Measurements from ENCODE around the gene MISP. TPM values are rescaled to one million over a fixed set of nuclear protein-coding genes. Genes with fewer than 3 reads are reported as not detected.
"Not testable (repeated sequence)": the region's sequence is repeated elsewhere in the genome, so short reads cannot be mapped to it uniquely, and the experiment has no call there.

The MISP gene
- total RNA-seq = 1 to 10 TPM in 2 of 4 donors, under 1 TPM in 1, not detected in 1; 0.11 to 1.3 (median 1.0) TPM

- no peak for DNase-seq
- intact Hi-C loops (cut with DNase I) = no loop called here
- WGBS, 2 donors = no CpG with 5 or more reads among the region's 31 CpGs
- H3K9me3 ChIP-seq = peaks cover 0 to 11% (median 9%) of the 10 kb centered on the region in 3 donors
- TF ChIP-seq POLR2A (IDR thresholded peaks at IDR 0.05) = no peak
- TF ChIP-seq CTCF (IDR thresholded peaks at IDR 0.05) = no peak
- peaks cover 0 to 20% (median 0%) of the 10 kb centered on the region in 3 donors for H3K36me3 ChIP-seq
- peak within 1 kb of the TSS in 1 of 4 donors; percentile 21 for H3K4me3 ChIP-seq
- H3K4me1 ChIP-seq = peaks cover 8 to 22% (median 8%) of the 10 kb centered on the region in 3 donors
- peaks cover 0 to 34% (median 0%) of the 10 kb centered on the region in 4 donors for H3K27me3 ChIP-seq
- peak within 1 kb of the TSS in 2 of 4 donors; percentile 5 to 6 for H3K27ac ChIP-seq
Measured at GRCh38 chr19:750640-751423, at the start of gene MISP. TSS of gene MISP (plus strand) at chr19:751112. CDS start at chr19:756947, 5,835 bp downstream.

GRCh38 chr19:702847-703246 lies 48.1 kb upstream of the MISP start:
- H3K36me3 ChIP-seq; H3K9me3 ChIP-seq; H3K27ac ChIP-seq; DNase-seq; intact Hi-C loops (cut with DNase I): not testable (repeated sequence)
- WGBS, 2 donors = 64 to 65% methylated on average over 6 of the region's 6 CpGs
- Histone ChIP-seq H3K27me3 (peaks cover 0 to 35% (median 0%) of the 10 kb centered on the region in 4 donors), H3K4me3 (peak overlapping the region in 1 of 4 donors; percentile 54), H3K4me1 (peaks cover 0 to 23% (median 12%) of the 10 kb centered on the region in 3 donors)

GRCh38 chr19:703329-703650 lies 47.6 kb upstream of the MISP start:
- TF ChIP-seq POLR2A (IDR thresholded peaks at IDR 0.05) = no peak
- no peak for TF ChIP-seq CTCF (IDR thresholded peaks at IDR 0.05)
- no peak for DNase-seq
- Histone ChIP-seq H3K4me3 (peak overlapping the region in 3 of 4 donors; percentile 10 to 54 (median 26)), H3K9me3 (no peaks in the 10 kb centered on the region), H3K27ac (no peak overlapping the region), H3K27me3 (peaks cover 0 to 39% (median 0%) of the 10 kb centered on the region in 4 donors), H3K36me3 (no peaks in the 10 kb centered on the region), H3K4me1 (peaks cover 0 to 27% (median 17%) of the 10 kb centered on the region in 3 donors)
- 18 to 21% methylated on average over 2 to 4 of the region's 4 CpGs for WGBS, 2 donors
- intact Hi-C loops (cut with DNase I) = no loop called here

- Histone ChIP-seq H3K36me3 (no peaks in the 10 kb centered on the region), H3K27ac (no peak overlapping the region), H3K27me3 (peaks cover 0 to 45% (median 0%) of the 10 kb centered on the region in 4 donors), H3K4me3 (peak overlapping the region in 3 of 4 donors; percentile 10 to 54 (median 26)), H3K4me1 (peaks cover 0 to 30% (median 19%) of the 10 kb centered on the region in 3 donors), H3K9me3 (no peaks in the 10 kb centered on the region)
- intact Hi-C loops (cut with DNase I) = no loop called here
- 18 to 22% methylated on average over 12 to 14 of the region's 50 CpGs for WGBS, 2 donors
- TF ChIP-seq POLR2A (IDR thresholded peaks at IDR 0.05) (peak in 1 of 4 donors; percentile 12), CTCF (IDR thresholded peaks at IDR 0.05) (no peak)
- no peak for DNase-seq
Measured at GRCh38 chr19:703651-704446, 47.1 kb upstream of the MISP start.

GRCh38 chr19:704447-704741 lies 46.5 kb upstream of the MISP start:
- Histone ChIP-seq H3K4me1 (peaks cover 4 to 35% (median 19%) of the 10 kb centered on the region in 3 donors), H3K27ac (no peak overlapping the region), H3K9me3 (no peaks in the 10 kb centered on the region), H3K27me3 (peaks cover 0 to 47% (median 0%) of the 10 kb centered on the region in 4 donors), H3K4me3 (peak overlapping the region in 2 of 4 donors; percentile 26 to 54), H3K36me3 (no peaks in the 10 kb centered on the region)
- TF ChIP-seq POLR2A (IDR thresholded peaks at IDR 0.05) (no peak), CTCF (IDR thresholded peaks at IDR 0.05) (no peak)
- no peak for DNase-seq
- WGBS, 2 donors = 24 to 30% methylated on average over 13 to 14 of the region's 14 CpGs
- intact Hi-C loops (cut with DNase I) = no loop called here
